ENCODE measurements around the gene YKT6.

YKT6 gene

GRCh38 chr7:44263326-44264082, 62.7 kb downstream of the YKT6 start:
- DNase-seq, result no peak

Data from SHP77 treated with DMSO at 0.1 percent for 48 hours (cell line).